Stimulated activated CD8-positive, alpha-beta memory T cell treated with anti-CD3 and anti-CD28 coated beads, Interleukin-4, amount 100 ng/mL, for 4 hours (primary cell): ENCODE results near the gene TINCR.

Source experiments
- DNase-seq, 2 donors: peaks; one replicate each; pipeline ENCODE4 v3.0.0-alpha.2; 2020; ENCODE audit warnings: low read depth in 2 of 2, low spot score in 1 of 2

Gene TINCR

DNA sequence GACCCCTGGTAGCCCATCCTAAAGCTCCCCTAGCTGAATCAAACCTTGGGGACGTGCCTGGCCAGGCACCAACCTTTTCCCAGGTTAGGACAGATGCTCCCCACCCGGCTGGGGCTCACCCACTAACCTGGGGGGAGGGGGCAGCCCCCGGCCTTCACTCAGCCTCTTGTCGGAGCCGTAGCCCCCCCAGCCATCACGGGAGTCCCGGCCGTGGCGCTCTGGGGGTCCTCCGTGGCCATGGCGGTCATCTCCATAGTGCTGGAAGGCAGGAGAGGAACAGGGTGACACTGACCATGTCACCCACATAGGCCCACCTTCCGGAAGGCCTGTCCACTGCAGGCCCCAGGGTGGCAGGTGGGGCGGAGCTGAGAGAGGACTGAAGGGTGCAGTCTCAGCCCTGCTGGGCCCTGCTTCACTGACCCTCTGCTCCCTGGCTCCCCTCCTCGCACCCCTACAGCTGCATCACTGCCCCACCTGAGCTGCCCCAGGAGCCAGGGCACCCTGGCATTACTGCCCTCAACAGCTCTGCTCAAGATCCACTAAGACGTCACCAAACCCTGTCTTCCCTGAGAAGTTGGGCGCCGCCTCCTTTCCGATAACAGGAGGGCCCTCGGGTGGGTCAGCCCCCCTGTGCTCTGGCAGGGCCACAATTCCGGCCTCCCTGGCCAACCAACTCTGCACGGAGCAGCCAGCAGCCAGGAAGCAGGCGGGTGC is 22.6 kb upstream of the TINCR start:
- no peak for DNase-seq

DNA sequence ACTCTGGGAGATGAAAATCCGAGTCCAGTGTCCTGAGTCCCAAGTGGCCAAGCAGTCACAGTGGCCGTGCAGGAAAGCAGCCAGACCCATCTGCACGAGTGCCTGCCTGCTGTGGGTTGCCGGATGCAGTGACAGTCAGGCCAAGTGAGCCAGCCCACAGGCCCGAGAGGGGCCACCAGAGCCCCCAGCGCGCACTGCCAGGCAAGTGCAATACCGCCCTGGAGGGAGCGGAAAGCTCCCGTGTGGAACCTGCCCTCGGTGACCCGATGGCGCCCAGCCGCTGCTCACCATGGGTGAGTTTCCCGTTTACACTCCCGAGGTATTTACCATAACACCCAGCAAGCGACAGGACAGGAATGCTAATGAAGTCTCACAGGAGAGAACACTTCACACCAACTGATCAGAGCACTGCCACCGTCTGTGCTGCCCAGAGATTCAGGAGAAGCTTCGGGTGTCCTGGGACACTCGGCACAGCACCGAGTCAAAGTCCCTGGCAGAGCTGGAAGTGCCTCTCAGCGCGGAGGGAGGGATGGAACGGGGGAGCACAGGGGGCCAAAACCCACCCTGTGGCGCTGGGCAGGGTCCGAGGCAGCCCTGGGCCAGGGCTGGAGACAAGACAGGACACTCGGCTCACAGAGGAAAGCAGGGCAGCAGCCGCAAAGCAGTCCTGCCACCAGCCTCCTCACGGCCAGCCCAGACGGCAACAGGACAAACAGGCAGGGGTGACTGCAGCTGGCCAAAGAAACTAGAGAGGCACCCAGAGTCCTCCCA is 21.3 kb upstream of the TINCR start:
- no peak for DNase-seq

DNA sequence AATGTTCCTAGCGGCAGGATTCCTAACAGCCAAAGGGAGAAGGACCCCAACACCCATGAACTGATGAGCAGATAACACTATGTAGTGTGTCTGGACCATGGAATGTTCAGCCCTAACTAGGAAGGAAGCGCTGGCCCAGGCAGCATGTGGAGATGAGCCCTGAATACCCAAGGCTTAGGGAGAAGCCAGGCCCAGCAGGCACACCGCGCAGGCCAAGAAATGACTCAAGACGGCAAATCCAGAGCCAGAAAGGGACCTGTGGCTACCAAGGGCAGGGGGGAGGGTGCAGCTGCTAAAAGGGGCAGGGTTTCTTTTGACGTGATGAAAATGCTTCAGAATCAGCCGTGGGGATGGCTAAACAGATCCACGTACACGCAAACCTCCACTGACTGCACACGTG is 20.7 kb upstream of the TINCR start:
- DNase-seq: no peak

DNA sequence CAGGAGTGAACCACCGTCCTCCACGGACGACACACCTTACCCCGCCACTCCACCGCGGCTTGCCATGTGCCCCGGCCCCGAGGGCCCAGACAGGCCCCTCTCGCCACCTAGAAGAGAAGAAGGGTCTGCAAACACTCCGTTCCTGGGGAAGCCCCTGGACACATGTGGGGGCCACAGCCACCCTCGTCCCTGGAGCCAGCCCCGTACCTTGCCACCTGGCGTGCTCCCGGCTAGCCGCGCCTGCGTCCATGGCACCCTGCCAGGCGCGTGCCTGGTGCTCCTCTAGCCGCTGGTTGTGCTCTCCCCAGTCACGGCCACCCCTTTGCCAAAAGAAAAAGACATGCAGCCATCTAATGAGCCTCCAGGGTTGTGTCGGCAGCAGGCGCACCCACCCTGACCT is 19.9 kb upstream of the TINCR start:
- no peak for DNase-seq

DNA sequence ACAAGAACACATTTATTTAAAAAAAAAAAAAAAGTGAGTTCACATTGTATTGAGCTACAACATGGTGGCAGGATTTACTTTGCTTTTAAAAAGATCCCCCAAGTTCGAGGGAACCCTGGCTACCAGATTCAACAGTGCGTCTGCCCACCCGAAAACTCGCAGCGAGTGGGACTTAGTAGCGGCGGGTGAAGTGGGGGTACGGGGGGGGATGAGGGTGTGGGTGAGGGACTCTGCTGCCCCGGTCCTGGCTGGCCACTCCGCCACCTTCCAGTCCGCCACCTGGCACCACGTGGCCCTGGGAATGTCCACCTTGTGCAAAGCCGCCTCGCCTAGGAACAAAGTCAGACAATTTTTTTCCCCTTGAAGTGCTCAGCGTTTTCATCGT is 19.3 kb upstream of the TINCR start:
- no peak for DNase-seq

DNA sequence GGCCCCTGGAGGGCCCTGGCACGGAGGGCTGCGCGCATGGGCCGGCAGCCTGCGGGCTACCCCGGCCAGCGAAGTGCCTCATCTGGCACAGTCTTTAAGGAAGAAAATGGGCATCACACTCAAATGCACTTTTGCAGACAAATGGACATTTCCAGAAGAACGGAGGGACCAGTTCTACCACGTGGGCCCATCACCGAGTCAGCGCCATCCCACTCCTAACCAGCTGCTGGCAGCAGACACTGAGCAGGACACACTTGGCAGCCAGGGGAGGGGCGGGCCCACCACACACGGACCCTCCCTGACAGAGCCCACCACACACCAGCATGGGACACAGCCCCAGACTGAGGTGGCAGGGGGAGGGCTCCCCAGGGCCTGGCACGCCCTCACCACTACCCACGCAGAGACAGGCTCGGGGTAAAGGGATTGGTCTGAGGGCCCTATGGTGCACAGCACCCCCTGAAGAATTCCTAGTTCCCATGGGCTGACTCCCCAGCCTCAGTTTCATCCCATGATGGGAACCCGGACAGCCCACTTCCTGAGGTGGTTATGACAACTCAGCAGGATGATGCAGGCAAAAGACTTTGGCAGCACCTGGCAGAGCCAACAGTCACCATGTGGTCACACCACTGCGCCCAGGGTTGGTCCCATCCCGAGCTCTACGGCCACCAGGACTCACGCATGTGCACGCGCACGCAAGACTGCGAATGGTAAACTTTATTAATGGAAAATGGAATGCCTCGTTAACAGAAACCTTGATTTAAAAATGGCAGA is 18.7 kb upstream of the TINCR start:
- no peak for DNase-seq

DNA sequence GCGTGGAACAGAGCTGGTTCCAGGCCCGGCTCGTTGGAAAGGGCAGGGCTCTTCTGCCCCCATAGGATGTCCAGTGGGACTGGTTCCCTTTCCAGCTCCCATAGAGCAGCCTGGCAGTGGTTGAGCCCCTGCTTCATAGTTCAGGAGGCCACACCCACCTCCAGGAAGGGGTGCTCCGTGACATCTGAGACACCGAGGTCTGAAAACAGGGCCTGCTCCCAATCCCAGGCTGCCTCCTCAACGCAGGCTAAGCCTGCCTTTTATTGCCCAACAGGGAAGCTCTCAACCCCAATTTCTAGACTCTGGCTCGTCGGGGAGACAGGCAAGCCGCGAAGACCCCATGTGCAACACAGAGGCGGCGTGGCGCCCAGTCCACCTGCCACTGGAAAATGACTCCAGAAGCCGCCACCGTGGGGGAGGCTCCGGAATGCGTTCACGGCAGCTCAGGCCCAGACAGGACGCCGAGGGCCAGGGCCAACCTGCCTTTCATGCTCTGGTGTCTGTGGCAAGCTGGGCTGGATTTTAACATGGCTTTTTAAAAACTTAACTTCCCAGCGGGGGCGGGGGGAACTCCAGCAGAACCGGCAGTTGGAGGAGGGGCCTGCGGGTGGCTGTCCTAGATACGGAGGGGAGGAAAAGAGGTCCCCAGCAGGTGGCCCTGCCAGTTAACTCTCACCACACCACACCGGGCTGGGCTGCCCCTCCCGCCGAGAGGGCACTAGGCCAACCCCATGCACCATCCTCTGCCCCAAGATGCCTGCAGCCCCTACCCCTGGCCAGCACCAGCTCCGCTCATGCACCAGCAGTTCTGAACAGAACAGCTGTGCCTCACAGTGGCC is 17.9 kb upstream of the TINCR start:
- DNase-seq: peak in 1 of 2 donors; percentile 14

DNA sequence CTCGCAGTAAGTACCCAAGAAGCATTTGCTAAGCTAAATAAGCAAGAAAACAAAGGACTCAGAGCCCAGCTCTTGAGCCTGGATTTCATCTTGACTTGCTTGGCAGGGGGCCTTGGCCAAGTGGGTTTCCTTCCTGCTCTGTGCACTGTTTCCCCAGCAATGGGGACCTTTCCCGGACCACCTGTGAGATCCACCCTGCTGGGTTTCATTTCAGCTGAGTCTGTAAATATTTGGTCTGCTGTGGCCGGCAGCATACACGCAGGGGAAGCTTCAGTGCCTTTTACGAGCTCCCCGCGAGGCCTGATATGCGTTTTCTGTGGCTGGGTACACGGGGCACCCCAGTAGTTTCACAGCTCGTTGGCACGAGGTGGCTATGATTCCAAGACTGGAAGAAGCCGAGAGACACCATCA is 12.4 kb upstream of the TINCR start:
- no peak for DNase-seq

DNA sequence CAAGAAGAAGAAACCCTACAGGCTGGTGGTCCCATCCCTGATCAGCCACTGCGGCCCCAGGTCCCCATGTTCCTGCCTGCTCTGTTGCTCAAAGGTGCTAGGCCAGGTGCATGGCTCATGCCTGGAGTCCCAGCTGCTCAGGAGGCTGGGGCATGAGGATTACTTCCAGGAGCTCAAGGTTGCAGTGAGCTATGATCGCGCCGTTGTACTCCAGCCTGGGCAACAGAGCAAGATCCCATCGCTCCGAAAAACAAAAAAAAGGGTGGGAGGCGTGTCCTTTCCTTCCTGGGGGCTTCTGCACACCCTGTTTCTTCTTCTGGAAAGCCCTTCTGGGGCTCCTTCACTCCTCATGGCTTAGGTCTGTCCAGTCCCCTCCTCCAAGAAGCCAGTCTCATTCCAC is 11.9 kb upstream of the TINCR start:
- no peak for DNase-seq

DNA sequence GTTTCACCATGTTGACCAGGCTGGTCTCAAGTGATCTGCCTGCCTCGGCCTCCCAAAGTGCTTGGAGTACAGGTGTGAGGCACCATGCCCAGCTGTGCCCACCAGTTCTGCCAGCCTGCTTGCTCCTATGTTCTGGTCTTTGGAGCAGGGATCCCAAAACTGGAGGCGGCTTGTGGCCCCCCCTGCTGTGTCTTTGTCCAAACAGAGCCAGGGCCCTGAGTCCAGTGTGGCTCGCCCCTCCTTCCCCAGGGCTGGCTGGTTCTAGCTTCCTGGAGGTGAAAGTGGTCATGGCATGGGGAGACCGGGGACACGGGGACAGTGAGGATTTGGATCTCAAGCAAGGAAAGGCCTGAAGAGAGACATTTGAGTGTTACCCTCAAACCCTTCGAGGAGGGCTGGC is 11.5 kb upstream of the TINCR start:
- DNase-seq: no peak

DNA sequence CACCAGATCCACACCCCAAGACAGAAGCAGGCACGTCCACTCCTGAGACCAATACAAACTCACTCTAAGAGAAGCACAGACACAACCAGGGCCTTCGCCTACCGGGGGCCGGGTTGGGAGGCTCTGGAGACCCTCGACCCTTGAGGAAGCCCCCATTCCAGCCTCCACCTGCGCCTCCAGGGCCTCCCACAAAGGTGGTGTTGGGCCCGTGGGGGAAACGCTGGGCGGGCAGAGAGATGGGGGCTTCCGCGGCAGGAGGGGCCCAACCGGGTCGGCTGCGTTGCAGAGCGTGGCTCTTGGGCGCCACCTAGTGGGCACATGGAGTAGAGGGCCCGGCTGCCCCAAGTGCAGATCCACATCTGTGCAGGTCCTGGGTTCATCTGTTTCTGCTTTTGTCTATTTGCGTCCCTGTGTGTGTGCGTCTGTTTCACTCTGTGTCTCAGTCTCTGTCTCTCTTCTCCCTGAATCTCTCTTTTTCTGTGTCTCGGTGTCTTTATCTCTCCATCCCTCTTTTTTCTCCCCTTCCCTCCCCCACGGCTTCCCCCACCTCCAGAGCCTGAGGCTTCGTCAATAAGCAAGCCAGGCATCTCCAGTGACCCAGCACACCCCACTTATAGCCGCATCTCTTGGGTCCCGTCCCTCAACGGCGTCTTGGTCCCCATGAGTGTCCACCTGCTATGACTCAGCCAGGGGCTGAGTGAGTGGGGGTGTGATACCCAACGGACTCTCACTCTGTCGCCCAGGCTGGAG is 10.5 kb upstream of the TINCR start:
- DNase-seq: peak; percentile 36 to 42

DNA sequence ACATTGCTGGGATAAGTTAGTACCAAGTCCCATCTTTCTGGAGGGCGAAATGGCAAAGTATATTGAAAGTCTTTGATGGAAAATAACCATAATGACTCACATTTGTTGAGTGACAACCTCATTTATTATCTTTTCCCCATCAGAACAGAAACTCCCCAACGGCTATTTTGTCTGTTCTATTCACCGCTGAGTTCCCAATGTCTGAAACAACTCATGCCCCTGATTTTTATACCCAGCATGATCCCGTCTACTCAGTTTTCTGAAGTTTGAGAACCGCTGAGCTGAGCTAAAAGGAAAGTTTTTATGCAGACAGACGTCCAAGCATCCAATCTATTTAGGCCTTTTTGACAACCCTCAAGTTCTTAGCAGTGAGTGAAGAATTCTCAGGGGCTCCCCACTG is 7.8 kb upstream of the TINCR start:
- DNase-seq: no peak

DNA sequence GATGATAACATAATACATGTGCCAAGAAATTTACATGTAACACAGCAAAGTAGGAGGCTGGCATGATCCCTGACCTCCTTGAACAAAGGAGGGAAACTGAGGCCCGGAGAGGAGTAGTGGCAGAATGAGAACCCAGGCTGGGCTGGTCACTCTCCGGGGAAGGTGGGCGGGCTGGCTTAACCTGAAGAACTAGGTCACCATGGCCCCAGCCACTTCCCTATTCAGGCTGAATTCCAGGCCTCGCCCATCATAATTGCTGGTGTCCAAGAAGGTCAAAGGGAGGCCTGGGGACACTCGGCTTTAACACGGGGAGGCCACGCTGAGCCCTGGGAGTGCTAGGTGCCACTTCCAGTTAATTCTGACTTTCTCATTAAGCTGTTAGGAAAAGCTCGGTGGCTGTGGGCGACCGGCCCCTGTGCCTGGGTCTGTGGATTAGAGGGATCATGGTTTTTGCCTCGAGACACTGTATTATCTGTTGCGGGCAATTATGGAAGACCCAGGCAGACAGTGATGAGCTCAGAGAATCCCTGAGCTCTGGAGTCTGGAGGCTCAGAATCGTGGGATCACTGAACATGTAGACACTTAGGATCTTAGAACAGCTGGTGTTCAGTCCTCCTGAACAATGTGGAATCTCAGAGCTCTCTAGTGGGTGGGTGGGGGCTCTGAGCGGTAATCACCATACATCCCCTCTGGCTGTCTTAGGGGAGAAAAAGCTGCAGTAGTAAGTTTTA is 5.0 kb upstream of the TINCR start:
- no peak for DNase-seq

DNA sequence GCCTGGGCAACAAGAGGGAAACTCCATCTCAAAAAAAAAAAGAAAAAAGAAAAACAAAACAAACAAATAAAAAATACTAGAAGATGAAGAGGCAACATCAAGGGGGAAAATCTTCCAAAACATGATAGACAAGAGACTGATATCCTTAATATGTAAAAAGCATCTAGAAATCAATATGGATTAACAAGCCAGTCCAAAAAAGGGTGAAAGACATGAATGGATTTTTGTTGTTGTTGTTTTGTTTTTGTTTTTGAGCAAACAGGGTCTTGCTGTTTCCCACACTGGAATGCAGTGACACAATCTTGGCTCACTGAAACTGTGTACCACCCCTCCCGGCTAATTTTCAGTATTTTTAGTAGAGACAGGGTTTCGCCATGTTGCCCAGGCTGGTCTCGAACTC is 4.0 kb upstream of the TINCR start:
- DNase-seq: no peak

DNA sequence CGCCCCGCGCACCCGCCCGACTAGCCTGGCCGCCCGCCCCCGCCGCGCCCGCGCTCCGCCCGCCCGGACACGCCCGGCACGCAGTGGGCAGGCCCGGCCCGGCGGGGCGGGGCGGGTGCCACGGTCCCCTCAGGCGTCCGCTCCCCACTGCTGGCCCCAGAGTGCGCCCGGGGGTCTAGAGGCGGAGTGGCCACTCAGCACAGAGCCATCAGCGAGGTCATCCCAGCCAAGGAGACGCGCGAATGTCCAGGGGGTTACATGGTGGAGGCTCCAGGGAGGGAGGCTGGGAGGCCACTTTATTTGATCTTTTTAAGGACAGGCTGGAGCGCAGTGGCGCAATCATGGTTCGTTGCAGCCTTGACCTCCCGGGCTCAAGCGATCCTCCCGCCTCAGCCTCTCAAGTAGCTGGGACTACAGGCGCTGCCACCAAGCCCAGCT is 236 bp upstream of the TINCR start:
- DNase-seq: no peak

DNA sequence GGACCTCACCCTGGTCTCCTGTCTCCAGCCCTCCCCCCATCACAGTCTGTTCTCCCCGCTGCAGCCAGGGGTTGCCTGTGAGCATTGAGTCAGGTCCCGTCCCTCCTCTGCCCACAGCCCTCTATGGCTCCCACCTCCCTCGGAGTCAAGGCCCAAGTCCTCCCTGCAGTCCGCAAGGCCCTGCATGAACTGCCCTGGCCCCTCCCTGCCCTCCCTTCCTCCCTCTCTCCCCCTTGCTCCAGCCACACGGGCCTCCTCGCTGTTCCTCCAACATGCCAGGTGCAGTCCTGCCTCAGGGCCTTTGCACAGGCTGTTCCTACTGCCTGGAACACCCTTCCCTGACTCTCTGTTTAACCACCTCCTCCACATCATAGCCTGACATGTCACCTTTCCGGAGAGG is 2.8 kb downstream of the TINCR start:
- DNase-seq: no peak

DNA sequence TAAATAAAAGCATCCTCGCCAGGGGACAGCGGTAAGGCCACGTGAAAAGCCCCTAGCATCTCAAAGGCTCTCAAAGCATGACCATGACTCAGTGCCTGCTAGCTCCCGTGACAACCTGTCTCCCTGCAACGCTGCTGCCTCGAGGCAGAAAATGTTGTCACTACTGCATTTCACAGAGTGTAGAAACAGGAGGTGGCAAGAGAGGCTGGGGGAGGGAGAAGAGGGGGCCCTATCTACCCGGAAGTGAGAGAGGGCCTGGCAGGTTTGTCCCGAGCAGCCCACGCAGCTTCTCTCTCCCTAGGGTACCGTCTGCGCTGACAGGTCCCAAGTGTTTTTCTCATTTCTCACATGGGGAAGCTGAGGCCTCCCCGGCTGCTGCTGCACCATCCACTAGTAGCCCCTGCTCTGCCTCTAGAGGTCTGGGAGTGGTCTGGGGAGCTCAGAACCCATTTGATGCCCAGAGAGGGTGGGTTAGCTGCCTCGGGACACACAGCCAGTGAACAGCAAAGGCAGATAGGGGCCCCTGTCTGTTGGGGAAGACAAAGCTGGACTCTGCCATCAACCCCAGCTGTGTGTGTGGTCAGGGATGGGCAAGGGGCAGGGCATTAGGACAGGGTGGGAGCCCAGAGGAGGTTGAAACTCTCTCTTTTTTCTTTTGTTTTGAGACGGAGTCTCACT is 3.7 kb downstream of the TINCR start:
- no peak for DNase-seq

DNA sequence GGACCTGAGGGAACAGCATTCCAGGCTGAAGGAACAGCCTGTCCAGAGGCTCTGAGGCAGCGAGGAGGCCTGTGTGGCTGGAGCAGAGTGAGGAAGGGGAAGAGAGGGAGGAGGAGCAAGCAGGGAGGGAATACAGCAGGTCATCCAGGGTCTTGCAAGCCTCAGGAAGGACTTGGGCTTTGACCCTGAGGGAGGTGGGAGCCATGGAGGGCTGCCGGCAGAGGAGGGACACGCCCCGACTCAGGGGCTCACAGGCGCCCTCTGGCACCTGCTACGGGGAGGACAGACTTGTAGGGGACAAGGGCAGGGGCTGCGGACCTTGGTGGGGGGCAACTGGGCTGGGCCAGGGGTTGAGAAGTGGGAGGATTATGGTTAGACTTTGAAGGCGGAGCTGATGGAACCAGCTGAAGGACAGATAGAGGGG is 4.7 kb downstream of the TINCR start:
- no peak for DNase-seq

DNA sequence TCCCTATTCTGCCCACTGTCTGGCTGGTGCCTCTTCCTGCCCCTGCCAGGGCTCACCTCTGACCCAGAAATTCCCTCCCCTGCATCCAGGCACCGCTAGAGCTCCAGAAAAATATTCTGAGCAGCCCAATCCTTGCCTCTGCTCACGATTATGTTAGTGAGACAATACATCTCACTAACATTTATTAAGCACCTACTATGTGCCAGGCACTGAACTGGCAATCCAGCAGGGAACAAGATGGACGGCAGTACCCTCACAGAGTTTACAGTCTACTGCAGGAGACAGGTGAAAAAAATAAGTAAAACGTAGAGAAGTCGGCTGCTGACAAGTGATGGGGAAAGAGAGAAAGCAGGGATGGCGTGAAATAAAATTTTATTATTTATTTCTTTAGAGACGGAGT is 5.5 kb downstream of the TINCR start:
- DNase-seq: no peak
